ENCODE measurements around the gene ATOH8.

- TF ChIP-seq REST (IDR thresholded peaks at IDR 0.05; ENCODE audit: low read depth): no peak
- TF ChIP-seq CREB1 (IDR thresholded peaks at IDR 0.05; ENCODE audit: low read depth): no peak
Measured at GRCh38 chr2:85733121-85733960, 20.4 kb upstream of the ATOH8 start.

All from Ishikawa (cell line).